SK-N-SH (cell line): ENCODE measurements around the gene BMPR1A. TPM values are rescaled to one million over a fixed set of nuclear protein-coding genes. Genes with fewer than 3 reads are reported as not detected.

Experiments used
- CTCF ChIA-PET: fragments of 300-600, 350-600 bp; formaldehyde crosslinking; extraction: SDS; loops from one replicate; lab custom pipeline; 2021; lab: Yijun Ruan, JAX
- POLR2A ChIA-PET: fragments of 350-600 bp; sonication (Branson Sonifier 250); formaldehyde crosslinking; extraction: SDS; loops from one replicate; lab custom pipeline; 2020; ENCODE audit warnings: antibody characterized with exemption, inconsistent platforms; lab: Yijun Ruan, JAX
- DNase-seq: peaks from one replicate; pipeline ENCODE4 v3.0.0; 2012
- H2AFZ ChIP-seq: fragments of 200-600 bp; sonication (generic); 2 replicates; pipeline ENCODE4 v1.8.1; 2016; ENCODE audit warnings: antibody characterized with exemption, mild to moderate bottlenecking, low read depth
- H3F3A ChIP-seq: fragments of 200-600 bp; sonication (generic); replicated peaks from 2 replicates; pipeline ENCODE3; 2016; ENCODE audit warnings: antibody characterized with exemption, mild to moderate bottlenecking; ENCODE audit not compliant: insufficient read depth
- H3K27ac ChIP-seq, 2 experiments: fragments of 200-500 bp in 1 of 2; fragments of 200-600 bp in 1 of 2; sonication (Bioruptor generic) in 1 of 2; sonication (generic), shearing (Covaris generic) in 1 of 2; 2 replicates each; pipeline versions ENCODE4 v1.5.1 to v1.6.1; 2014 to 2016; ENCODE audit warnings: low read depth in 2 of 2, inconsistent platforms in 1 of 2, low read length in 1 of 2, mild to moderate bottlenecking in 1 of 2, mixed read lengths in 1 of 2
- H3K27me3 ChIP-seq: fragments of 200-600 bp; sonication (generic), shearing (Covaris generic); 2 replicates; pipeline ENCODE4 v1.6.1; 2016; ENCODE audit warnings: mixed run types; ENCODE audit not compliant: insufficient read depth
- H3K36me3 ChIP-seq, 2 experiments: fragments of 200-500 bp in 1 of 2; fragments of 200-600 bp in 1 of 2; sonication (Bioruptor generic) in 1 of 2; sonication (generic) in 1 of 2; replicated peaks in 1 of 2; 2 replicates each; pipeline versions ENCODE3 to v1.5.1; 2014 to 2016; ENCODE audit warnings: low read length in 1 of 2, mild to moderate bottlenecking in 1 of 2; ENCODE audit not compliant: insufficient read depth in 2 of 2, control insufficient read depth in 1 of 2
- H3K4me1 ChIP-seq, 2 experiments: fragments of 200-500 bp in 1 of 2; fragments of 200-600 bp in 1 of 2; sonication (Bioruptor generic) in 1 of 2; sonication (generic), shearing (Covaris generic) in 1 of 2; 2 replicates each; pipeline versions ENCODE4 v1.5.1 to v1.6.1; 2014 to 2016; ENCODE audit warnings: low read depth in 1 of 2, low read length in 1 of 2, mixed run types in 1 of 2; ENCODE audit not compliant: insufficient read depth in 2 of 2, control insufficient read depth in 1 of 2
- H3K4me2 ChIP-seq: fragments of 200-600 bp; sonication (generic), shearing (Covaris generic); 2 replicates; pipeline ENCODE4 v1.6.1; 2017; ENCODE audit warnings: mixed run types
- H3K4me3 ChIP-seq, 2 experiments: fragments of 200-500 bp in 1 of 2; fragments of 200-600 bp in 1 of 2; sonication (Bioruptor generic) in 1 of 2; sonication (generic), shearing (Covaris generic) in 1 of 2; 2 replicates each; pipeline versions ENCODE4 v1.5.1 to v1.8.1; 2014 to 2016; ENCODE audit warnings: low read depth in 2 of 2, inconsistent platforms in 1 of 2, low read length in 1 of 2, mild to moderate bottlenecking in 1 of 2, mixed read lengths in 1 of 2, moderate library complexity in 1 of 2
- H3K79me2 ChIP-seq: fragments of 200-600 bp; sonication (generic); 2 replicates; pipeline ENCODE4 v1.8.1; 2017; ENCODE audit warnings: mild to moderate bottlenecking; ENCODE audit not compliant: insufficient read depth
- H3K9ac ChIP-seq: fragments of 200-600 bp; sonication (generic); 2 replicates; pipeline ENCODE4 v1.6.1; 2017; ENCODE audit warnings: mixed run types
- H3K9me2 ChIP-seq: fragments of 200-600 bp; sonication (generic); 2 replicates; pipeline ENCODE4 v1.6.1; 2017; ENCODE audit warnings: mixed run types
- H3K9me3 ChIP-seq: fragments of 200-600 bp; sonication (generic); 2 replicates; pipeline ENCODE4 v1.6.1; 2017; ENCODE audit warnings: mixed run types, mild to moderate bottlenecking, moderate library complexity
- H4K20me1 ChIP-seq: fragments of 200-600 bp; sonication (generic); 2 replicates; pipeline ENCODE4 v1.6.1; 2017; ENCODE audit warnings: mild to moderate bottlenecking, mixed run types; ENCODE audit not compliant: insufficient read depth
- CTCF ChIP-seq: fragments of 200-600 bp; sonication (generic); IDR thresholded peaks from 2 replicates; pipeline ENCODE4 v1.6.1; 2017; ENCODE audit warnings: antibody characterized with exemption, mild to moderate bottlenecking, moderate library complexity
- ELF1 ChIP-seq: IDR thresholded peaks from 2 replicates; pipeline ENCODE4 v1.4.0; 2012
- FOXJ3 ChIP-seq: sonication (generic); formaldehyde crosslinking; IDR thresholded peaks from 2 replicates; pipeline ENCODE4 v1.5.1; 2020; ENCODE audit warnings: mild to moderate bottlenecking, missing genetic modification reagents
- IRF3 ChIP-seq: fragments of 150-350 bp; IDR thresholded peaks from 2 replicates; pipeline ENCODE4 v1.6.1; 2016; ENCODE audit warnings: mild to moderate bottlenecking, low read depth, low read length
- JUND ChIP-seq: IDR thresholded peaks from 2 replicates; pipeline ENCODE4 v1.4.0; 2012
- PBX3 ChIP-seq: IDR thresholded peaks from 2 replicates; pipeline ENCODE4; 2012
- POLR2AphosphoS5 ChIP-seq: IDR thresholded peaks from 2 replicates; pipeline ENCODE4 v1.6.1; 2012; ENCODE audit warnings: low read depth, low read length
- RAD21 ChIP-seq: IDR thresholded peaks from 2 replicates; pipeline ENCODE4 v1.6.1; 2012; ENCODE audit warnings: mild to moderate bottlenecking, low read length
- RFX5 ChIP-seq: IDR thresholded peaks from 2 replicates; pipeline ENCODE4 v1.6.1; 2012; ENCODE audit warnings: mild to moderate bottlenecking, improper control_type of control experiment, low read length
- RXRA ChIP-seq: IDR thresholded peaks from 2 replicates; pipeline ENCODE4 v1.4.0; 2012; ENCODE audit warnings: low read depth, mild to moderate bottlenecking, borderline replicate concordance
- SMC3 ChIP-seq: IDR thresholded peaks from 2 replicates; pipeline ENCODE4 v1.6.1; 2012; ENCODE audit warnings: low read depth, low read length, improper control_type of control experiment
- TAF1 ChIP-seq: IDR thresholded peaks from 2 replicates; pipeline ENCODE4 v1.6.1; 2012; ENCODE audit warnings: low read depth, mild to moderate bottlenecking, low read length, moderate library complexity, borderline replicate concordance
- TEAD4 ChIP-seq: IDR thresholded peaks from 2 replicates; pipeline ENCODE4 v1.4.0; 2012; ENCODE audit warnings: mild to moderate bottlenecking, borderline replicate concordance; ENCODE audit not compliant: insufficient read depth
- WGBS: methylation state at CpG from one replicate; pipeline ENCODE4 v1.1.6; 2017; ENCODE audit warnings: low lambda C conversion rate; 5-methylcytosine and 5-hydroxymethylcytosine counted together
- polyA plus RNA-seq, 3 experiments: library from polyadenylated mRNA; depleted of rRNA; stranded (reverse); fragments of >200 nt; gene quantifications; 2 replicates each; pipeline ENCODE4 v1.2.3, GENCODE V29; 2012

Gene BMPR1A
- polyA plus RNA-seq, 1 of the 3 experiments (the other 2 are of a cell fraction), result 12.7 TPM

- Histone ChIP-seq H3F3A (peaks cover under 1% of the 10 kb centered on the region), H2AFZ (no peak overlapping the region), H3K9me2 (no peaks in the 10 kb centered on the region), H3K4me3 (no peak overlapping the region), H3K79me2 (peaks cover 13% of the 10 kb centered on the region; the same call in 1 of the 2 replicates), H3K9ac (no peak overlapping the region), H3K27me3 (no peaks in the 10 kb centered on the region), H4K20me1 (no peaks in the 10 kb centered on the region), H3K4me1 (no peaks in the 10 kb centered on the region; a peak in 1 of 4 replicates), H3K36me3 (peaks cover 8 to 25% of the 10 kb centered on the region in 2 experiments)
- DNase-seq, result no peak
- no peak for TF ChIP-seq FOXJ3 (CRISPR knock-in tag)
- TF ChIP-seq RFX5, result no peak
- TF ChIP-seq SMC3, result no peak
- no peak for TF ChIP-seq CTCF
- TF ChIP-seq RXRA, result no peak
- TF ChIP-seq IRF3, result no peak
- TF ChIP-seq TEAD4, result no peak
- no peak for TF ChIP-seq RAD21
- no peak for TF ChIP-seq JUND
- no peak for TF ChIP-seq POLR2AphosphoS5
- no peak for TF ChIP-seq PBX3
- no peak for TF ChIP-seq TAF1
- TF ChIP-seq ELF1, result no peak
- TF ChIP-seq, all 33 proteins: peak for 0
- ChIA-PET POLR2A (interaction anchor here (0.8 kb wide), 1 partner anchor 10 kb away, joined by 3 read pairs; no protein-coding TSS in a partner anchor), CTCF (interaction anchor here (1.0 to 1.1 kb wide), 2 partner anchors 9 to 13 kb away, joined by 3 read pairs; no protein-coding TSS in a partner anchor)
- Histone ChIP-seq H3K27ac (no peak overlapping the region), H3K9me3 (no peaks in the 10 kb centered on the region), H3K4me2 (no peak overlapping the region)
- WGBS, result 100% methylated on average over 1 of the region's 1 CpG
Measured at GRCh38 chr10:86850481-86850880, 94.1 kb downstream of the BMPR1A start.
